HPDE6-E6E7 (cell line): ENCODE results near the gene NPHS1.

ENCODE experiments used
- DNase-seq: peaks from one replicate; pipeline ENCODE4 v3.0.0; 2011; ENCODE audit warnings: missing footprints; ENCODE audit errors: extremely low spot score

Gene NPHS1

DNA sequence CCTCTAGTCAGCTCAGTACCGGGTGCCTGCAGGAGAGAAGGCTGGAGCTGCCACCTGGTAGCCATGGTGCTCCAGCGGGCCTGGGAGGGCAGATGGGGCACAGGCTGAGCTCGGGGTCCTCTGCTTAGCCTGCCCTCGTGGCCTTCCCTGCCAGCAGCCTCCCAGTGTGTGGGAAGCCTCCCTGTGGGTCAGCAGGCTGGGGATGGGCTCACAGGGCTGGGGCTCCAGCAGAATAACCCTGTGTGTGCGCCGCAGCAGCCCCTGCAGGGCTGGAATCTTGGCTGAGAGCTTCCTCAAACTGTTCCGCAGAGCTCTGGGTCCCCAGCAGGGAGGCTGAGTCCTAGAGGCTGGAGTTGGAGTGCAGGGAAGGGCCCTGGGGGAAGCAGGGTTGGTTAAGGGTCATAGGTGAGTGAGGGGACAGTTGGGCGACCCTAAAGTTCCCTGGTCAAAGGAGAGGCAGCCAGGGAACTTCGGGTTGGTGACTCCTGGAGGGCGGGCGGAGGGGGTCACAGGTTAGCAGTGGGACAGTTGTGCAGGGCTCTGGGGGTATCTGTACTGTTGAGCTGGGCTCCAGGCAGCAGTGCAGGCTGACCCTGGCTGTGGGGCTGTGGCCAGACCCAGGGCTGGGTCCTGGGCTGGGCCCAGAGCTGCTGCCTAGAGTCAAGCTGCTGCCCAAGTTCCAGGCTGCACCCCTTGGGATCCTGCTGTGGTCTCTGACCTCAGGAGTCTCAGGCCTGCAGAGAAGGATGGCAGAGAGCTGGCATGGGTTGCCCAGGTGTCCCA is 62.9 kb downstream of the NPHS1 start:
- DNase-seq: no peak

DNA sequence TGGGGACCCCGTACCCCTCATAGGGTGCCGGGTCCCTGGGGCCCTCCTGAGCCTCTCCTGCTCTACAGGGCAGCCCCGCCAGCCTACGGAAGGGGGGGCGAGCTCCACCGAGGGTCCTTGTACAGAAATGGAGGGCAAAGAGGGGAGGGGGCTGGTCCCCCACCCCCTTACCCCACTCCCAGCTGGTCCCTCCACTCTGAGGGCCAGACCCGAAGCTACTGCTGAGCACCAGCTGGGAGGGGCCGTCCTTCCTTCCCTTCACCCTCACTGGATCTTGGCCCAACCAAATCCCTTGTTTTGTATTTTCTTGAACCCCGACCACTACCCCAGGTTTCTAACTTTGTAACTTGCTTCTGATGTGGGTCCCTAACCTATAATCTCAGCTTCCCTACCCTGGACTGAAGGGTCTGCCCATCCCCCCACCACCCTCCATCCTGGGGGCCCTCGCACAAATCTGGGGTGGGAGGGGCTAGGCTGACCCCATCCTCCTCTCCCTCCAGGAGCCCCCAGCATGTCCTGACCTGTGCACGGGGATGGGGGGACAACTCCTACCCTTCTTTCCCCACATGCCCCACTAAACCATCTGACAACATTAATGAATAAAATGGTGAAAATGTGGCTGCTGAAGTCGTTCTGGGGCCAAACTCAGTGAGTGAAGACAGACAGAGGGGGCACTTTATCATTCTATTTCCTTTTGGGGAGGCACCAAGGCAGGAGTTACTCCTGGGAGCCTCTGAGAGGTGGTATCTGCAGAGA is 63.9 kb downstream of the NPHS1 start:
- DNase-seq: no peak

DNA sequence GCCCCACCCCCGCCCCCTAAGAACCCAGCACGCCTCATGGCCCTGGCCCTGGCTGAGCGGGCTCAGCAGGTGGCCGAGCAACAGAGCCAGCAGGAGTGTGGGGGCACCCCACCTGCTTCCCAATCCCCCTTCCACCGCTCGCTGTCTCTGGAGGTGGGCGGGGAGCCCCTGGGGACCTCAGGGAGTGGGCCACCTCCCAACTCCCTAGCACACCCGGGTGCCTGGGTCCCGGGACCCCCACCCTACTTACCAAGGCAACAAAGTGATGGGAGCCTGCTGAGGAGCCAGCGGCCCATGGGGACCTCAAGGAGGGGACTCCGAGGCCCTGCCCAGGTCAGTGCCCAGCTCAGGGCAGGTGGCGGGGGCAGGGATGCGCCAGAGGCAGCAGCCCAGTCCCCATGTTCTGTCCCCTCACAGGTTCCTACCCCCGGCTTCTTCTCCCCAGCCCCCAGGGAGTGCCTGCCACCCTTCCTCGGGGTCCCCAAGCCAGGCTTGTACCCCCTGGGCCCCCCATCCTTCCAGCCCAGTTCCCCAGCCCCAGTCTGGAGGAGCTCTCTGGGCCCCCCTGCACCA is 65.0 kb downstream of the NPHS1 start:
- no peak for DNase-seq

DNA sequence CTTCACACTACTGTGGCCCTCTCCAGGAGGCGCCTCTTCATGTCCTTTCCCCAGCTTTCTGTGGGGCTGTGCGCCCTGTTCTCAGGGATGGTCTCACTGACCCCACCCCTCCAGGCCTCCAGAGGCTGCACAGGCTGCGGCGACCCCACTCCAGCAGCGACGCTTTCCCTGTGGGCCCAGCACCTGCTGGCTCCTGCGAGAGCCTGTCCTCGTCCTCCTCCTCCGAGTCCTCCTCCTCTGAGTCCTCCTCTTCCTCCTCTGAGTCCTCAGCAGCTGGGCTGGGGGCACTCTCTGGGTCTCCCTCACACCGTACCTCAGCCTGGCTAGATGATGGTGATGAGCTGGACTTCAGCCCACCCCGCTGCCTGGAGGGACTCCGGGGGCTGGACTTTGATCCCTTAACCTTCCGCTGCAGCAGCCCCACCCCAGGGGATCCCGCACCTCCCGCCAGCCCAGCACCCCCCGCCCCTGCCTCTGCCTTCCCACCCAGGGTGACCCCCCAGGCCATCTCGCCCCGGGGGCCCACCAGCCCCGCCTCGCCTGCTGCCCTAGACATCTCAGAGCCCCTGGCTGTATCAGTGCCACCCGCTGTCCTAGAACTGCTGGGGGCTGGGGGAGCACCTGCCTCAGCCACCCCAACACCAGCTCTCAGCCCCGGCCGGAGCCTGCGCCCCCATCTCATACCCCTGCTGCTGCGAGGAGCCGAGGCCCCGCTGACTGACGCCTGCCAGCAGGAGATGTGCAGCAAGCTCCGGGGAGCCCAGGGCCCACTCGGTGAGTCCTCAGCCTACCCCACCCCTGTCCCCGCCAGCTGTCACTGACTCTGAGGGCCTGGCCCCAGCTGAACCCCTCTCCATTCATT is 65.8 kb downstream of the NPHS1 start:
- DNase-seq: no peak

DNA sequence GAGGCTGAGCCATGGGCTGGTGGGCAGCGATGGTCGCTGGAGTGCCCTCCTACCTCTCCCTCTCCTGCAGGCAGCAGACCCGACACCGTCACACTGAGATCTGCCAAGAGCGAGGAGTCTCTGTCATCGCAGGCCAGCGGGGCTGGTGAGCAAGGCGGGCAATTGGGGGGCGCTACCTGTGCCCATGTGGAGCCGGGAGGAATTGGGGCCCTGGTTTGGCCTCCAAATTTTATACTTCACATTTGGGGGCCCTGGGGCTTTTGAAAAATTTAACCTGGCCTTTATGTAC is 67.0 kb downstream of the NPHS1 start:
- no peak for DNase-seq

DNA sequence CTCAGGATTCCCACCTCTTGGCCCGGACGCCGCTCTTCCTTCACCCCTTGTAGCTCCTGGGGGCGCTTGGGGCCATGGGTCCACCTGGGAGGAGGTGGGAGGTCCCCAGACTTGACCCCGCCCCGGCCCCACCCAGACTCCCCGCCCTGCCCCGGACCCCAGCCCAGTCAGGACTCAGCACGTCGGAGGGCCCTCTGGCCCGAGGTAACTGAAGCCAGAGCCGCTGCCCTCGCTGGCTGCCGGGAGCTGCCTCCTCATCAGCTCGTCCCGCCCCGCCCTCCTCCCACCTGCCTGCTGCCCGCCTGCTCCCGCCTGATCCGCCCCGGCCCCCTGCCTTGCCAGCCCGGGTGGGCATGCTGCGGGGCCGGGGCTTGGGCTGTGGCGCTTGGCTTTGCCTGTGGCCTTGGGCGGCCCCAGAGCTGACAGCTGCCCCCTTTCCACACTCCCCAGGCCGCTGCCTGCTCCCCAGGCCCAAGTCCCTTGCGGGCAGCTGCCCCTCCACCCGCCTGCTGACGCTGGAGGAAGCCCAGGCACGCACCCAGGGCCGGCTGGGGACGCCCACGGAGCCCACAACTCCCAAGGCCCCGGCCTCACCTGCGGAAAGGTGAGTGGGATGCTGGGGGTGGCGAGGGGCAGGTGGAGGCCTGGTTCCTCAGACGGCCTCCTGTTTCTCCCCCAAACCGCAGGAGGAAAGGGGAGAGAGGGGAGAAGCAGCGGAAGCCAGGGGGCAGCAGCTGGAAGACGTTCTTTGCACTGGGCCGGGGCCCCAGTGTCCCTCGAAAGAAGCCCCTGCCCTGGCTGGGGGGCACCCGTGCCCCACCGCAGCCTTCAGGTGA is 67.6 kb downstream of the NPHS1 start:
- no peak for DNase-seq

DNA sequence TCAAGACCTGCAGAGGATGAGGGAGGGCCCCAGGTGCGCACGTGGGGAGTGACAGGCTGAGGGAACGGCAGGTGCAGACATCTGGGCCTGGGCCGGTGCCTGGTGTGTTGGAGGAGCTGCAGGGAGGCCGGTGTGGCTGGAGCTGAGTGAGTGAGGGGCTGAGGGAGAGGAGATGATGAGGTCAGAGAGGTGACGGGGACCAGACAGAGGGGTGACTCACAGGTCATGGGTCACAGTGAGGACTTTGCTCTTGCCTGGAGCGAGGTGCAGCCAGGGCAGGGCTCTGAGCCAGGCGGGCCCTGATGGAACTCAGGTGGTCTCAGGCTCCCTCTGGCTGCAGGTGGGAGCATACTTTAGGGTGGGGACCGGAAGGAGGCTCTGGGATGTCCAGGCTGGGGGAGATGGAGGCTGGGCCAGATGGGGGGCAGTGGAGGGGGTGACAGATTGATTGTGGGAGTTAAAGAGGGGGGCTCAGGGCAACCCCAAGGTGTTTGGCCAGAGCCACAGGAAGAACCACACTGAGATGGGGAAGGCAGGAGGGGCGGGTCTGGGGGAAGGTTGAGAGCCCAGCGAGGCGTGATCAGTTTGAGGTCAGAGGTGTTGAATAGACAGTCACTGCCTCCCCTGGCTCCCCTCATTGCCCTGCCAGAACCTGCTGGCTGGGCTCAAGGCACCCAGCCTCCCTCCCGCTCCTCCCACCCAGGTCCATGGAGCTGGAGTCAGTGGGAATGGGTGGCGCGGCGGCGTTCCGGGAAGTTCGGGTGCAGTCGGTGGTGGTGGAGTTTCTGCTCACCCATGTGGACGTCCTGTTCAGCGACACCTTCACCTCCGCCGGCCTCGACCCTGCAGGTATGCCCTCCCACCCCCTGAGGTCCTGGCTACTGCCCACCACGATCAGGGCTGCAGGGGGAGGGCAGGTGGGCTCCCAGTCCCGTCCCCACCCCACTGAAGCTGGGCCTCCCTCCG is 68.6 kb downstream of the NPHS1 start:
- no peak for DNase-seq

DNA sequence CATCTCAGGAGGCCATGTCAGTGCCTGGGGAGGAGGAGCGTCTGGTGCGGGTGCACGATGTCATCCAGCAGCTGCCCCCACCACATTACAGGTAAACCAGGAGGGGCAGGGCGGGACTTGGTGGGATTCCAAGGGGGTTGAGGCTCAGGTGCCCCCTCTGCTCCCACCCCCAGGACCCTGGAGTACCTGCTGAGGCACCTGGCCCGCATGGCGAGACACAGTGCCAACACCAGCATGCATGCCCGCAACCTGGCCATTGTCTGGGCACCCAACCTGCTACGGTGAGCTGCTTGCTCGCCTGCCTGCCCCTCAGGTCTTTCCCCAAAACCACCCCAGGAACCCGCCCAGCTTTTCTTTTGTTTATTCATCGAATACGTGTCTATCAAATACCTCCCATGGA is 69.7 kb downstream of the NPHS1 start:
- DNase-seq: no peak

DNA sequence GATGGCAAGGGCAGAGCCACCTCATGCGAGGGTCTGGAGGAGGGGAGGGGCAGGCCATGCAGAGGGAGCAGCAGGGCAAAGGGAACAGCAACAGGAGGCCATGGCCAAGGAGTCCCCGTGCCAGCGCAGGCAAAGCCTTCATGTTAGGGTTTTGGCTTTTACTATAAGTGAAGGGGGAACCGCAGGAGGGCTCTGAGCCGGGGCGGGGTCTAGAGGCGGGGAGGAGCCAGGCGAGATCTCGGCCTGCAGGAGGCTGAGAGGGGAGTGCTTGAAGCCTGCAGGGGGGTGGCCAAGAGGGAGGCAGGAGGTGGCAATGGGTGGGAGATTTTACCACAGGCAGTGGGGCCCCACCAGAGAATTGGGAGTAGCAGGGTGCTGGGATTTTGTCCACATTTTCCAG is 70.7 kb downstream of the NPHS1 start:
- no peak for DNase-seq

DNA sequence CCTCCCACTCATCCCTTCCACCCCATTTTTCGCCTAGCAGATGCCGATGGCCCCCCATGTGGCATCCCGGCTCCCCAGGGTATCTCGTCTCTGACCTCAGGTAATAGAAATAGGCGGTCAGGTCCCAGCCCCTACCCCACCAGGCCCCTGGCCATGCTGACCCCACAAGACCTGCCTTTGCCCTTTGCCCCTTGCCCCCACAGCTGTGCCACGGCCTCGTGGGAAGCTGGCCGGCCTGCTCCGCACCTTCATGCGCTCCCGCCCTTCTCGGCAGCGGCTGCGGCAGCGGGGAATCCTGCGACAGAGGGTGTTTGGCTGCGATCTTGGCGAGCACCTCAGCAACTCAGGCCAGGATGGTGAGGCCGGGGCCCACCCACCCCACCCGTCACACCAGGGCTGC is 71.6 kb downstream of the NPHS1 start:
- DNase-seq: no peak

DNA sequence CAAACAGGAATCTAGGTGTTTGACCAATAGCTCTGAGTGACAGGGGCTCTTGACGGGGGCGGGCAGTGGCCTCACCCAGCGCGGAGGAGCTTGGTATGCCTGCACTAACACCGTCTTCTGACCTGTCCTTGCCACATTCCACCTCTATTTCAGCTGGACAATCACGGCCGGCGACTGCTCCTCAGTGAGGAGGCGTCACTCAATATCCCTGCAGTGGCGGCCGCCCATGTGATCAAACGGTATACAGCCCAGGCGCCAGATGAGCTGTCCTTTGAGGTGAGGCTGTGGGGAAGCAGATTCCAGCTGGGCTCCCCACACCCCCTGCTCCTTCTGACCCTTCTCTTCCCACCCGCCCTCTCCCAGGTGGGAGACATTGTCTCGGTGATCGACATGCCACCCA is 72.2 kb downstream of the NPHS1 start:
- DNase-seq: no peak

DNA sequence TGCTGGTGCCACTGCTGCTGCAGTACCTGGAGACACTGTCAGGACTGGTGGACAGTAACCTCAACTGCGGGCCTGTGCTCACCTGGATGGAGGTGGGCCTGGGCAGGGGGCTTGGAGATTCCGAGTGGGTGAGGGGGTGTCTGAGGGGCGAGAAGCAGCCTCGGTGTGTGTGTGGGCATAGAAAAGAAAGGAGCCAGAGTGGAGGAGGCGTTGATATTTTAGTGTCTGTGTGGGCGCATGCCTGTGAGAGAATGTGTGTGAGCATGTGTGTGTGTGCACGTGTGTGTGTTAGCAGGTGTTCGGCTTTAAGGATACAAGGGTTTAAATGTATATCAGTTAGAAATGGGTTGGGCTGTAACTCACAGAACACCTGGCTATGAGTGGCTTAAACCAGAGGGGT is 73.3 kb downstream of the NPHS1 start:
- DNase-seq: no peak

DNA sequence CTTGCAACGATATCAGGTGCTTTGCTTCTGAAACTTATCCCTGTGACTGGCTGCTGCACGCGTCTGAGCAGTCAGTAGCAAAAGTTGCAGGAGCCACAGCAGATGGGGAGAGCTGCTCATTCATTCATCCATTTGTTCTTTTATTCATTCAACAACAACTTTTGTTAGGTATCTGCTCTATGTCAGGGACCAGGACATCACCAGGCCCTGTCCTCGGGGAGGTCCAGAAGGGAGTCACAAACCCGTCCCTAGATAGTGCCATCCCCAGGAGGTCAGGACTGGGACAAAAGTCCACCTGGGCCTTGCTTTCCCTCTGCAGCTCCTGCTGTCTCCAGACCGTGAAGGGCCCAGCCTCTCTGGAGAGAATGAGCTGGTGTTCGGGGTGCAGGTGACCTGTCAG is 74.3 kb downstream of the NPHS1 start:
- DNase-seq: no peak

DNA sequence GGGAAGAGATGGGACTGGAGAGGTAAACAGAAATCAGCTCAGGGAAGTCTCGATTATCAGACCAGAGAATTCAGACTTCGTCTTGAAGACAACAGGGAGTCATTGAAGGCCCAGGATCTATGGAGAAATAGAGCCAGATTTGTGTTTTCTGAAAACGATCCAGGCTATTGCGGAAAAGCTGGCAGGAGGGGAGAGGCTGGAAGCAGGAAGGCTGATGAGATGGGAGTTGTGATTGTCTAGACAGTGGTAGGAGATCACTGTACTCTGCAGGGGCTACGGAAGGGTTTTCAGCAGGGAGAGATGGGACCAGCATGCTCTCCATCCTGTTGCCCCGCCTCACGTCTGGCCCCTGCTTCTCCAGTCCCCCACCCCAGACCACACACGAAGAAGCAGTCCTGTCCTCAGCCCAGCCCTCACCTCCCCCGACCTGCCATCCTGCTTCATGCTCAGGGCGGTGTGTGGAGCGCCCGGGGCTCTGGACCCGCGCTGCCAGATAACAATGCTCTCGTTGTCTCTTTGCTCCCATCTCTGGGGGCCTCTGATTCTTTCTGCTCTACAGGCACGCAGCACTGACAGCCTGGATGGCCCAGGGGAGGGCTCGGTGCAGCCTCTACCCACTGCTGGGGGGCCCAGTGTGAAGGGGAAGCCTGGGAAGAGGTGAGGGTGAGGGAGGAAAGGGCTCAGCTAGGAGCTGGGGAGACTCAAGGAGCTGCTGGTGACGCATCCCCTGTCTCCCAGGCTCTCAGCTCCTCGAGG is 75.0 kb downstream of the NPHS1 start:
- DNase-seq: no peak

DNA sequence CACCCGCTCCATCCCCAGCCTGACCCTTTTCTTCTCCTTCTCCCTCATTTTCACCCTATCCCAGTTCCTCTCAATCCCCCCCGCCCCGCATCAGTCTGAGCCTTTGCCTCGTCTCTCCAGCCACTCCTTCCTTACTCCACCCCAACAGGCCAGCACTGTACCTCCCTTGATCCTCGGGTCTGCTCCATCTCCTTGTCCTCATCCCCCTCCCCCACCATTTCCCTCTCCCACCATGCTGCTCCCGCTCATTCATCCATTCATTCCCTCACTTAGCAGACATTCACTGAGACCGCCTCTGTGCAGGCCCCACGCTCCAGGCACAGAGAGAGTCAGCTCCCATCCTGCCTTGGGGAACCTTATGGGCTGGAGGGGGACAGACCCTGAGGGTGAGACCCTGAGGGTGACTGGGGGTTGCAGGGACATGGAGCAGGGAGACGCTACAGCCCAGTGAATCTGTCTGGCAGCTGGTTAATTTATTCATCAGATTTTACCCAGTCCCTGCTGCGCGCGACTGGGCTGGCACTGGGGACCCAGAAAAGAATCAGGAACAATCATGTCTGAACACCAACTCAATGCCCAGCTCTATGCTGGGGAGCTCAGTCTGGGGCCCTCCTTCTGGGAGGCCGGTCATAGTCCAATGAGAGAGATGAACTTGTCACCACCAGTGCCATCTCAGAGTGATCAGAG is 76.1 kb downstream of the NPHS1 start:
- no peak for DNase-seq
